HepG2 (cell line): ENCODE results near the gene ANKUB1. TPM values are rescaled to one million over a fixed set of nuclear protein-coding genes. Genes with fewer than 3 reads are reported as not detected.

ENCODE experiments used
- ATAC-seq: fragments of 200-7000 bp; cut with Tn5 transposase; 3 replicates; pipeline ENCODE4 v1.9.1; 2020; ENCODE audit warnings: mild to moderate bottlenecking, moderate library complexity
- BruUV-seq: library from RNA; stranded (reverse); fragments of 400-500 nt; replicated peaks from 2 replicates; lab custom pipeline; 2021; lab: Mats Ljungman, UMichigan
- CTCF ChIA-PET: fragments of 300-600 bp; formaldehyde crosslinking; extraction: SDS; loops from one replicate; lab custom pipeline; 2021; ENCODE audit warnings: low total read pairs, inconsistent platforms, low intra/inter-chr PET ratio; lab: Yijun Ruan, JAX
- POLR2A ChIA-PET: fragments of 350-600 bp; sonication (Branson Sonifier 250); formaldehyde crosslinking; loops from one replicate; lab custom pipeline; 2020; ENCODE audit warnings: antibody characterized with exemption, inconsistent platforms; lab: Yijun Ruan, JAX
- DNase-seq: peaks from one replicate; pipeline ENCODE4 v3.0.0-alpha.2; 2015; ENCODE audit warnings: low spot score
- FAIRE-seq: peaks from 3 replicates; lab custom pipeline; 2011; peaks lifted over from hg19 to GRCh38; lab: Jason Lieb, UNC
- H2AFZ ChIP-seq: one replicate; pipeline ENCODE4 v1.6.1; 2011; ENCODE audit warnings: low read length, inconsistent platforms
- H3K27ac ChIP-seq: fragments of 300-600 bp; 3 replicates; pipeline ENCODE4 v1.8.0; 2011; ENCODE audit warnings: mixed run types, mild to moderate bottlenecking, mixed read lengths, low read length, inconsistent platforms; ENCODE audit not compliant: insufficient read depth; ENCODE audit errors: extremely low read length
- H3K27me3 ChIP-seq, 2 experiments: fragments of 200-600 bp in 1 of 2; 2 replicates in 1 of 2; 3 replicates in 1 of 2; pipeline versions ENCODE4 v1.6.0 to v1.8.0; 2011; ENCODE audit warnings: low read length in 2 of 2, mild to moderate bottlenecking in 2 of 2, moderate library complexity in 2 of 2, inconsistent platforms in 1 of 2; ENCODE audit not compliant: insufficient read depth in 2 of 2, control insufficient read depth in 1 of 2
- H3K36me3 ChIP-seq, 2 experiments: fragments of 200-600 bp in 1 of 2; replicated peaks in 1 of 2; 2 replicates in 1 of 2; 3 replicates in 1 of 2; pipeline versions ENCODE4 v1.5.1 to v1.8.0; 2011; ENCODE audit warnings: low read length in 2 of 2, inconsistent platforms in 1 of 2; ENCODE audit not compliant: insufficient read depth in 2 of 2, control insufficient read depth in 1 of 2
- H3K4me1 ChIP-seq: 2 replicates; pipeline ENCODE4 v1.5.1; 2012; ENCODE audit warnings: low read length, inconsistent platforms; ENCODE audit not compliant: insufficient read depth
- H3K4me2 ChIP-seq: 2 replicates; pipeline ENCODE4 v1.6.0; 2011; ENCODE audit warnings: low read depth, low read length, inconsistent platforms
- H3K4me3 ChIP-seq, 3 experiments: fragments of 200-600 bp in 1 of 3; sonication (generic), shearing (Covaris generic) in 1 of 3; replicated peaks in 1 of 3; 2 replicates each; pipeline ENCODE4 v1.5.1; 2011 to 2016; ENCODE audit warnings: low read length in 3 of 3, inconsistent platforms in 2 of 3, low read depth in 2 of 3, mild to moderate bottlenecking in 2 of 3, control low read depth in 1 of 3, mixed read lengths in 1 of 3; ENCODE audit not compliant: insufficient read depth in 1 of 3
- H3K79me2 ChIP-seq: one replicate; pipeline ENCODE4 v1.6.1; 2011; ENCODE audit warnings: low read length, inconsistent platforms; ENCODE audit not compliant: insufficient read depth
- H3K9ac ChIP-seq: 2 replicates; pipeline ENCODE4 v1.6.0; 2011; ENCODE audit warnings: mild to moderate bottlenecking, low read depth, low read length, inconsistent platforms; ENCODE audit not compliant: insufficient read depth
- H3K9me3 ChIP-seq: 2 replicates; pipeline ENCODE4 v1.5.1; 2012; ENCODE audit warnings: mild to moderate bottlenecking, low read length
- H4K20me1 ChIP-seq: 2 replicates; pipeline ENCODE4 v1.6.0; 2011; ENCODE audit warnings: inconsistent platforms, mild to moderate bottlenecking, low read length, moderate library complexity; ENCODE audit not compliant: insufficient read depth
- ATF7-NPFF ChIP-seq: sonication (generic); formaldehyde crosslinking; IDR thresholded peaks from 2 replicates; pipeline ENCODE4 v1.8.1; 2023; ENCODE audit warnings: mild to moderate bottlenecking, low read depth, missing genetic modification reagents, moderate library complexity
- CREB1 ChIP-seq, 2 experiments: fragments of 450-650 bp in 1 of 2; IDR thresholded peaks; 2 replicates each; pipeline ENCODE4 v1.6.1; 2016 to 2017; ENCODE audit warnings: control low read depth in 1 of 2, mild to moderate bottlenecking in 1 of 2, missing compliant biosample characterization in 1 of 2, missing genetic modification characterization in 1 of 2
- GATAD2A ChIP-seq: IDR thresholded peaks from 2 replicates; pipeline ENCODE4 v1.6.1; 2016
- MEIS2 ChIP-seq: sonication (generic); formaldehyde crosslinking; IDR thresholded peaks from 2 replicates; pipeline ENCODE4 v1.9.0; 2021; ENCODE audit warnings: mild to moderate bottlenecking, missing genetic modification reagents
- MYPOP ChIP-seq: sonication (generic); formaldehyde crosslinking; IDR thresholded peaks from 2 replicates; pipeline ENCODE4 v1.8.1; 2023; ENCODE audit warnings: mild to moderate bottlenecking, moderate library complexity, missing genetic modification reagents
- PBX2 ChIP-seq: IDR thresholded peaks from 2 replicates; pipeline ENCODE4 v1.6.1; 2016; ENCODE audit warnings: control low read depth
- PHF5A ChIP-seq: IDR thresholded peaks from one replicate; pipeline ENCODE4 v1.6.1; 2018; ENCODE audit warnings: low read depth, missing genetic modification reagents; ENCODE audit not compliant: unreplicated experiment
- SAFB2 ChIP-seq: sonication (generic); formaldehyde crosslinking; IDR thresholded peaks from 2 replicates; pipeline ENCODE4 v1.5.1; 2020; ENCODE audit warnings: missing genetic modification reagents, low read depth, mild to moderate bottlenecking, borderline replicate concordance
- ZBTB26 ChIP-seq: IDR thresholded peaks from 2 replicates; pipeline ENCODE4 v1.6.1; 2016; ENCODE audit warnings: missing compliant biosample characterization, missing genetic modification reagents, borderline replicate concordance
- ZNF281 ChIP-seq: sonication (generic); formaldehyde crosslinking; IDR thresholded peaks from 2 replicates; pipeline ENCODE4 v1.4.0; 2020; ENCODE audit warnings: missing genetic modification reagents, borderline replicate concordance
- ZNF616 ChIP-seq: sonication (generic); formaldehyde crosslinking; IDR thresholded peaks from 2 replicates; pipeline ENCODE4 v1.5.0; 2020; ENCODE audit warnings: low read depth, mild to moderate bottlenecking, missing genetic modification reagents
- ZNF850 ChIP-seq: sonication (generic); formaldehyde crosslinking; conservative IDR thresholded peaks from 2 replicates; pipeline ENCODE4 v1.9.0; 2021; ENCODE audit warnings: mild to moderate bottlenecking, missing genetic modification reagents
- ZNF878 ChIP-seq: sonication (generic); formaldehyde crosslinking; IDR thresholded peaks from 2 replicates; pipeline ENCODE4 v1.8.1; 2023; ENCODE audit warnings: mild to moderate bottlenecking, missing genetic modification reagents, moderate library complexity
- WGBS: methylation state at CpG from one replicate; pipeline ENCODE4 v1.1.6; 2017; ENCODE audit warnings: low lambda C conversion rate; 5-methylcytosine and 5-hydroxymethylcytosine counted together
- in situ Hi-C: cut with HindIII; loops from 2 replicates; pipeline ENCODE4 v1.10.0; 2017; ENCODE audit warnings: low pct_unique_long_range_greater_than_20kb; ENCODE audit not compliant: extremely low pct_ligation_motif_present
- intact Hi-C: fragments of 100-400 bp; cut with micrococcal nuclease; formaldehyde crosslinking; loops from one replicate; pipeline ENCODE4 v1.10.0; 2022; ENCODE audit not compliant: unreplicated experiment
- polyA plus RNA-seq, 8 experiments: library from polyadenylated mRNA; depleted of rRNA in 3 of 8; stranded (reverse) in 7 of 8; unstranded in 1 of 8; fragments of >200 nt; fragmentation: Illumina TruSeq in 4 of 8; extraction: Trizol in 4 of 8; gene quantifications; 2 replicates each; pipeline versions ENCODE4 v1.2.1 to v1.2.3, GENCODE V29; 2011 to 2016; ENCODE audit warnings: low read depth in 4 of 8, missing spikeins in 1 of 8, mixed read lengths in 1 of 8; ENCODE audit not compliant: insufficient read depth in 1 of 8
- total RNA-seq, 5 experiments: library from RNA; depleted of rRNA; stranded (reverse); fragments of >200 nt; fragmentation: Illumina TruSeq; extraction: Trizol; gene quantifications; 2 replicates each; pipeline ENCODE4 v1.2.3, GENCODE V29; 2016; ENCODE audit warnings: low read depth in 1 of 5

The ANKUB1 gene
- total and polyA plus RNA-seq, 2 of the 13 experiments (the other 11 are each of a cell fraction or from before 2014, with no cell fraction given), result not detected

GRCh38 chr3:149812606-149813366 lies 20.4 kb upstream of the ANKUB1 start, which contains the start of gene RNF13:
Gene RNF13 (plus strand): TSS chr3:149813215. CDS start chr3:149846027, 32,812 bp downstream.
- POLR2A ChIA-PET, result interaction anchor here (0.8 to 1.4 kb wide), 2 partner anchors 28 to 154 kb away, joined by 3 read pairs; no protein-coding TSS in a partner anchor
- FAIRE-seq (no peak), DNase-seq (peak; percentile 89), ATAC-seq (peak; percentile 97)
- Histone ChIP-seq H3K36me3 (no peaks in the 10 kb centered on the region), H3K79me2 (peaks cover 46% of the 10 kb centered on the region), H3K4me3 (peak within 1 kb of the TSS; percentile 74 to 93 (median 86)), H3K9me3 (no peaks in the 10 kb centered on the region), H3K9ac (peak within 1 kb of the TSS; percentile 86), H3K27me3 (no peaks in the 10 kb centered on the region; a peak in 1 of 5 replicates), H3K4me2 (peak within 1 kb of the TSS; percentile 98), H4K20me1 (peaks cover 30% of the 10 kb centered on the region), H3K4me1 (peaks cover 48% of the 10 kb centered on the region), H3K27ac (peak within 1 kb of the TSS; percentile 91), H2AFZ (peak within 1 kb of the TSS; percentile 76)
- in situ Hi-C loops (loop anchor here (5.0 kb wide), 1 partner anchor 45 kb away; no protein-coding TSS in a partner anchor), intact Hi-C loops (loop anchor here (5.0 kb wide), 1 partner anchor 60 kb away; the partner anchor contains the start of gene COMMD2)
- 2% methylated on average over 11 of the region's 56 CpGs for WGBS
- BruUV-seq, result TSS peak; percentile 95
- CTCF ChIA-PET, result no interaction called here
- TF ChIP-seq ATF7-NPFF (CRISPR knock-in tag) (peak; percentile 33; the same call in 1 of the 2 replicates), SAFB2 (CRISPR knock-in tag) (no peak), PBX2 (CRISPR knock-in tag) (peak; percentile 93), ZBTB26 (CRISPR knock-in tag) (peak; percentile 25; the same call in 1 of the 2 replicates), ZNF878 (CRISPR knock-in tag) (no peak), PHF5A (no peak), ZNF281 (CRISPR knock-in tag) (peak; percentile 59; the same call in 1 of the 2 replicates), ZNF850 (CRISPR knock-in tag) (0 out of 2 replicates have a peak, but pooled peaks have one; percentile 59), CREB1 (IDR thresholded peaks at IDR 0.05) (peak; percentile 41; the same call in 1 of the 2 replicates), CREB1 (CRISPR knock-in tag; IDR thresholded peaks at IDR 0.05) (no peak; the same call in 1 of the 2 replicates), MEIS2 (CRISPR knock-in tag) (peak; percentile 88; the same call in 1 of the 2 replicates), GATAD2A (CRISPR knock-in tag) (peak; percentile 51), ZNF616 (CRISPR knock-in tag) (0 out of 2 replicates have a peak, but pooled peaks have one; percentile 54), MYPOP (CRISPR knock-in tag) (peak; percentile 59; the same call in 1 of the 2 replicates)
